ENCODE data around the gene KIF22. TPM values are rescaled to one million over a fixed set of nuclear protein-coding genes. Genes with fewer than 3 reads are reported as not detected.

The KIF22 gene
- total RNA-seq, 1 experiment from 2014 or later = 87.6 TPM

DNA sequence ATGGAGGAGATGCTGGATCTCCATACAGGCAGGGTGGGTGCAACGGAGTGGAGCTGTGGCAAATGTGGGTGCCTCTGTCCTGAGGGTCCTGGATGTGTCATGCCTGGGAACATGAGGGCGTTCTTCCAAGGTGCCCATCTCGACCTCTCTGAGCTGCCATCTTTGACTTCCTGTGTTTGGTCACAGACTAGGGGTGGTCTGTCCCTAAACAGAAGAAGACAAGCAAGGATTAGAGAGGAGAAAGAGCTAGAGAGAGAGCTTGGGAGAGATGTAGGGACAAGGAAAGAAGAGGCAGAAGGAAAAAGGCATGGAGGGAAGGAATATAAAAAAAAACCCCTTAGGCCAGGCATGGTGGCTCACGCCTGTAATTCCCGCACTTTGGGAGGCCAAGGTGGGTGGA is 15.8 kb upstream of the KIF22 start:
- POLR2A ChIA-PET (ENCODE audit: unreplicated experiment) = no interaction called here
- DNase-seq = no peak
- TF ChIP-seq EZH2phosphoT487 (IDR thresholded peaks at IDR 0.05; ENCODE audit: borderline replicate concordance, low read length) (no peak), EZH2 (IDR thresholded peaks at IDR 0.05; ENCODE audit: low read length, unreplicated experiment) (no peak)
- TF ChIP-seq, protein P1, sequence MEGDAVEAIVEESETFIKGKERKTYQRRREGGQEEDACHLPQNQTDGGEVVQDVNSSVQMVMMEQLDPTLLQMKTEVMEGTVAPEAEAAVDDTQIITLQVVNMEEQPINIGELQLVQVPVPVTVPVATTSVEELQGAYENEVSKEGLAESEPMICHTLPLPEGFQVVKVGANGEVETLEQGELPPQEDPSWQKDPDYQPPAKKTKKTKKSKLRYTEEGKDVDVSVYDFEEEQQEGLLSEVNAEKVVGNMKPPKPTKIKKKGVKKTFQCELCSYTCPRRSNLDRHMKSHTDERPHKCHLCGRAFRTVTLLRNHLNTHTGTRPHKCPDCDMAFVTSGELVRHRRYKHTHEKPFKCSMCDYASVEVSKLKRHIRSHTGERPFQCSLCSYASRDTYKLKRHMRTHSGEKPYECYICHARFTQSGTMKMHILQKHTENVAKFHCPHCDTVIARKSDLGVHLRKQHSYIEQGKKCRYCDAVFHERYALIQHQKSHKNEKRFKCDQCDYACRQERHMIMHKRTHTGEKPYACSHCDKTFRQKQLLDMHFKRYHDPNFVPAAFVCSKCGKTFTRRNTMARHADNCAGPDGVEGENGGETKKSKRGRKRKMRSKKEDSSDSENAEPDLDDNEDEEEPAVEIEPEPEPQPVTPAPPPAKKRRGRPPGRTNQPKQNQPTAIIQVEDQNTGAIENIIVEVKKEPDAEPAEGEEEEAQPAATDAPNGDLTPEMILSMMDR (conservative IDR thresholded peaks at IDR 0.05; ENCODE audit: low read depth, low read length) = no peak

DNA sequence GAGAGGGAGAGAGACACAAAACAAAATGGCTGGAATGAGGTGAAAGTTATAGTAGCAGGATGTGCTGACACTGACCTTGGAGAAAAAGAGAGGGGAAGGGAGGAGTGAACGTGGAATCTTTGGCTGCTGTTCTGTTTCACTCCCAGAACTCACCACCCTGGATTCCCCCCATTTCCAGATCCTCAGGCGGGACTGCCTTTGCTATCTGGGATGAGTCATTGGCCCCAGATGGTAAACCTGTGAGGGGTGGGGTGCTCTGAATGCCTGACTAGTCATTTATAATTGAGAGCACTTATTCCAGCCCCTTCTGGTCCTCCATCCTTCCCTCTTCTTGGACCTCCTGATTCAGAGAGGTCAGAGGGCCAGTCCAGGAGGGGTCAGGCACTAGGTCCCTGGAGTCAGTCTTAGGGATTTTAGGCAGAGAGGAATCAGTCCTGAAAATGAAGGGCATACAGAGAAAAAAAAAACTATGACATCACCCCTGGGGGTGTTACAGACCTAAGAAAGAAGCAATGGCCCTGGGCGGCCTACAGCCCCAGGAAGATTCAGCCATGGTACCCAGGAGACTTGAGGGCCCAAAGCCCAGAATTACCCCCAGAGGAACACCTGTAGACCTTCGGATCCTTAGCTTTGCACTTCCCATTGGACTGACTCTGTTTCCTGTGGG is 14.7 kb upstream of the KIF22 start:
- Histone ChIP-seq H3K4me3 (ENCODE audit: low read length) (no peak overlapping the region), H3K4me2 (ENCODE audit: low read length) (no peak overlapping the region), H3K9ac (ENCODE audit: low read length) (no peak overlapping the region), H3K9me3 (ENCODE audit: low read length) (no peaks in the 10 kb centered on the region), H3F3A (ENCODE audit: low read length, unreplicated experiment) (no peaks in the 10 kb centered on the region), H3K9me2 (replicated peaks; ENCODE audit: low read length) (no peaks in the 10 kb centered on the region), H4K20me1 (ENCODE audit: low read length) (no peaks in the 10 kb centered on the region), H3K4me1 (ENCODE audit: insufficient read depth, low read length) (peaks cover 5% of the 10 kb centered on the region; the same call in 1 of the 2 replicates), H3K27ac (ENCODE audit: low read length) (no peak overlapping the region), H2AFZ (ENCODE audit: low read length) (peak overlapping the region; percentile 45; the same call in 1 of the 2 replicates), H3K79me2 (ENCODE audit: low read length) (no peaks in the 10 kb centered on the region), H3K27me3 (ENCODE audit: low read length) (no peaks in the 10 kb centered on the region), H3K36me3 (ENCODE audit: low read depth, low read length) (no peaks in the 10 kb centered on the region)
- TF ChIP-seq EZH2 (IDR thresholded peaks at IDR 0.05; ENCODE audit: low read length, unreplicated experiment) = no peak
- TF ChIP-seq EZH2phosphoT487 (IDR thresholded peaks at IDR 0.05; ENCODE audit: borderline replicate concordance, low read length) = no peak
- TF ChIP-seq, protein P1 (conservative IDR thresholded peaks at IDR 0.05; ENCODE audit: low read depth, low read length) = no peak
- DNase-seq = peak; percentile 52
- no peak for ATAC-seq
- POLR2A ChIA-PET (ENCODE audit: unreplicated experiment) = no interaction called here
- no TSS peak for BruUV-seq (replicated peaks)
- intact Hi-C loops (cut with micrococcal nuclease) = no loop called here
- CTCF ChIA-PET = no interaction called here

More for the DNA sequence above, 15.8 kb upstream of the KIF22 start:
- no peaks in the 10 kb centered on the region for H3F3A ChIP-seq (ENCODE audit: low read length, unreplicated experiment)
- H3K27ac ChIP-seq (ENCODE audit: low read length) = no peak overlapping the region
- no peaks in the 10 kb centered on the region for H4K20me1 ChIP-seq (ENCODE audit: low read length)
- no peaks in the 10 kb centered on the region for H3K79me2 ChIP-seq (ENCODE audit: low read length)
- no peak overlapping the region for H3K9ac ChIP-seq (ENCODE audit: low read length)
- intact Hi-C loops (cut with micrococcal nuclease) = no loop called here
- H3K4me1 ChIP-seq (ENCODE audit: insufficient read depth, low read length) = peaks cover 5% of the 10 kb centered on the region; the same call in 1 of the 2 replicates
- no peak for ATAC-seq
- H2AFZ ChIP-seq (ENCODE audit: low read length) = no peak overlapping the region
- H3K9me3 ChIP-seq (ENCODE audit: low read length) = no peaks in the 10 kb centered on the region
- BruUV-seq (replicated peaks) = no TSS peak
- no peaks in the 10 kb centered on the region for H3K9me2 ChIP-seq (replicated peaks; ENCODE audit: low read length)
- H3K4me2 ChIP-seq (ENCODE audit: low read length) = no peak overlapping the region
- no peak overlapping the region for H3K4me3 ChIP-seq (ENCODE audit: low read length)
- no peaks in the 10 kb centered on the region for H3K27me3 ChIP-seq (ENCODE audit: low read length)
- no peaks in the 10 kb centered on the region for H3K36me3 ChIP-seq (ENCODE audit: low read depth, low read length)
- CTCF ChIA-PET = no interaction called here

DNA sequence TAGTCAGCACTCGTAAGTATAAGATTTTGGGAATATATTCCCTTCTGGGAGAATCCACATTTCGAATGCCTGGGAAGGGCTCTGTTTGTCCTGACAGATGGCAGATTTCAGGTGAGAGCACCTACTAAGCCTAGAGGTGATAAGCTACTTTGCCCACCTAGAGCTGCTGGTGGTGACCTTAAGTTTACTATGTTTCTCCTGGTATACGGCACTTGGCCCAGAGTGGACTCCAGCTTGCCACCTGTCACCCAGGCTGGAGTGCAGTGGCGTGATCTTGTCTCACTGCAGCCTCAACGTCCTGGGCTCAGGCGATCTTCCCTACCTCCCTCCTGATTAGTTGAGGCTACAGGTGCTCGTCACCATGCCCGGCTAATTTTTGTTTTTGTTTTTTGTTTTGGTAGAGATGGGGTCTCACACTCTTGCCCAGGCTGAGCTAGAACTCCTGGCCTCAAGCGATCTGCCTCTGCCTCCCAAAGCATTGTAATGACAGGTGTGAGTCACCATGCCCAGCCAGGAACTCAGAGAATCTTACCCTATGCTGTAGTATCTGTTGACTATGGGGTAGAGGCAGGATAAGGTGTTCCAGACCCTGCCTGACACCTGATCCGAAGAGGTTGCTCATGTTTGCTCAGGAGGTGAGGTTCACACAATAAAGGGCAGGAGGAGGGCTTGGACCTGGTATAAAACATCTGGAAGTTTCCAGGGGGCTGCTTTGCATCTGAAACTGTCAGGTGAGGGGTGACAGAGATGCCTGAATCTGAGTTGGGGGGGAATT is 12.8 kb upstream of the KIF22 start, which contains the start of gene ZG16:
ZG16 (plus strand) TSS at position 681 of the 775 bp plus-strand sequence. CDS start 1,011 bp downstream, outside the sequence.
- POLR2A ChIA-PET (ENCODE audit: unreplicated experiment) = no interaction called here
- Histone ChIP-seq H3K4me2 (ENCODE audit: low read length) (no peak within 1 kb of the TSS), H3K9me2 (replicated peaks; ENCODE audit: low read length) (no peaks in the 10 kb centered on the region), H3K27ac (ENCODE audit: low read length) (no peak within 1 kb of the TSS), H2AFZ (ENCODE audit: low read length) (no peak within 1 kb of the TSS), H3K4me3 (ENCODE audit: low read length) (no peak within 1 kb of the TSS), H3K4me1 (ENCODE audit: insufficient read depth, low read length) (peaks cover 5% of the 10 kb centered on the region; the same call in 1 of the 2 replicates), H3K27me3 (ENCODE audit: low read length) (no peaks in the 10 kb centered on the region), H3K36me3 (ENCODE audit: low read depth, low read length) (no peaks in the 10 kb centered on the region), H3K9ac (ENCODE audit: low read length) (no peak within 1 kb of the TSS), H3K79me2 (ENCODE audit: low read length) (no peaks in the 10 kb centered on the region), H3F3A (ENCODE audit: low read length, unreplicated experiment) (no peaks in the 10 kb centered on the region), H4K20me1 (ENCODE audit: low read length) (no peaks in the 10 kb centered on the region), H3K9me3 (ENCODE audit: low read length) (no peaks in the 10 kb centered on the region)
- DNase-seq = peak; percentile 35
- CTCF ChIA-PET = no interaction called here
- no TSS peak for BruUV-seq (replicated peaks)
- no peak for ATAC-seq
- intact Hi-C loops (cut with micrococcal nuclease) = no loop called here
- no peak for TF ChIP-seq EZH2 (IDR thresholded peaks at IDR 0.05; ENCODE audit: low read length, unreplicated experiment)
- TF ChIP-seq, protein P1 (conservative IDR thresholded peaks at IDR 0.05; ENCODE audit: low read depth, low read length) = no peak

All from PC-3 (cell line).